Fibroblast of pulmonary artery (primary cell): ENCODE results near the gene SRL.
A peak's percentile ranks its signal among the peaks of the same experiment; 100 is the strongest.

ENCODE experiments used
- DNase-seq: peaks from one replicate; pipeline ENCODE4 v3.0.0-alpha.2; 2010; ENCODE audit warnings: low read depth
- H3K4me3 ChIP-seq: replicated peaks from 2 replicates; pipeline ENCODE4 v1.5.1; 2011; ENCODE audit warnings: low read depth, mild to moderate bottlenecking, control low read depth, low read length, moderate library complexity
- TF ChIP-seq, protein P1 (sequence below): IDR thresholded peaks from 2 replicates; pipeline ENCODE4 v1.5.1; 2011; ENCODE audit warnings: mild to moderate bottlenecking, control low read depth, low read length, inconsistent platforms; ENCODE audit errors: missing control alignments

SRL gene

DNA sequence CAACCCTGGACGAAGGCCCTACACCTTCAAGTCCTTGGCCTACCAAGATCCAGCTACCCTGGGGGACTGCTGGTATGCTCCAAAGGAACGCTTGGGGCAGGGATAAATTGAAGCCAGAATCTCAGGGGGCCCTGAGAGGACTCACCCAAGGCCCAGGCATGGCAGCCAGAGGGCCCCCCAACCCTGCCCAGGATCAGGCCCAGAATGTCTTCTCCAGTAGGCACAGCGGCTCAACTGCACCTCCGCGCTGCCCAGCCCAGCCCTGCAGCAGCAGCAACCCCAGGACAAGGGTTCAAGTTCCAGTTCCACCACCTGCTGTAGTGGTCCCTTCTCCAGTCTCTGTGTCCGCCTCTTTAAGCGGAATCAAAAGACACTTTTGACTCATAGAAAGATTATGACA lies 28.7 kb upstream of the SRL start:
- H3K4me3 ChIP-seq, result no peak overlapping the region
- no peak for DNase-seq
- TF ChIP-seq, protein P1, sequence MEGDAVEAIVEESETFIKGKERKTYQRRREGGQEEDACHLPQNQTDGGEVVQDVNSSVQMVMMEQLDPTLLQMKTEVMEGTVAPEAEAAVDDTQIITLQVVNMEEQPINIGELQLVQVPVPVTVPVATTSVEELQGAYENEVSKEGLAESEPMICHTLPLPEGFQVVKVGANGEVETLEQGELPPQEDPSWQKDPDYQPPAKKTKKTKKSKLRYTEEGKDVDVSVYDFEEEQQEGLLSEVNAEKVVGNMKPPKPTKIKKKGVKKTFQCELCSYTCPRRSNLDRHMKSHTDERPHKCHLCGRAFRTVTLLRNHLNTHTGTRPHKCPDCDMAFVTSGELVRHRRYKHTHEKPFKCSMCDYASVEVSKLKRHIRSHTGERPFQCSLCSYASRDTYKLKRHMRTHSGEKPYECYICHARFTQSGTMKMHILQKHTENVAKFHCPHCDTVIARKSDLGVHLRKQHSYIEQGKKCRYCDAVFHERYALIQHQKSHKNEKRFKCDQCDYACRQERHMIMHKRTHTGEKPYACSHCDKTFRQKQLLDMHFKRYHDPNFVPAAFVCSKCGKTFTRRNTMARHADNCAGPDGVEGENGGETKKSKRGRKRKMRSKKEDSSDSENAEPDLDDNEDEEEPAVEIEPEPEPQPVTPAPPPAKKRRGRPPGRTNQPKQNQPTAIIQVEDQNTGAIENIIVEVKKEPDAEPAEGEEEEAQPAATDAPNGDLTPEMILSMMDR, result no peak

DNA sequence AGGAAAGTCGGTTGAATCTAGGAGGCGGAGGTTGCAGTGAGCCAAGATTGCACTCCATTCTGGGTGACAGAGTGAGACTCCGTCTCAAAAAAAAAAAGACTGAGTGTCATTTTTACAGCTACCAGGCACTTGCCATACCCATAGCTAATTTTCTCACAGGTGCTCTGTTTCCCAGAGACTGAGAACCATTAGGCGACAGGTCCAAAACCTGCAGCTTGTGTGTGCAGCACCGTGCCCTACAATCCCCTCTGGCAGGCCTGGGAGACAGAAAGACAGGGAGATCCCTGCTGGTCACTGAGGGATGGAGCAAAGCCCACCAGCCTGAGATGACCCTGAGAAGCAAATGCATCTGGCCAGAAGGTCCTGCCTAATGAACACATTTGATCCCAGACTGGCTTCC lies 28.2 kb upstream of the SRL start:
- TF ChIP-seq, protein P1, result no peak
- no peak overlapping the region for H3K4me3 ChIP-seq

DNA sequence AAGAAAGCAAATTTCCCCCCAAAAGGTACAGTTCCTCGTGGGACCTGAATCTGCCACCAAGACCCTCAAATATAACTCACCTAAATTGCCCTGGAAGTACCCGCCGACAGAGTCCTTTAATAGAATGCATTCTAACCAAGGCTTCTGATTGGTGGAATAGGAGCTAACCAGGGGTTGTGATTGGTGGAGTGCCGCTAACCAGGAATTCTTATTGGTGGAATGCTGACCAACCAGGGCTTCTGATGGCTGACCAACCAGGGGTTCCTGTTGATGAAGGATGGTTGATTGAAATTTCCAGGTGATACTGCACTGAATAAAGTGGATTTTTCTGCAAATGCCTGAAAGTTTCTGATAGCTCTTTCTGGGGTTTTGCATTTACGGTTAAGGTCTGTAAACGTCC lies 24.5 kb upstream of the SRL start:
- TF ChIP-seq, protein P1, result no peak
- DNase-seq, result peak; percentile 28
- H3K4me3 ChIP-seq, result no peak overlapping the region

More for the DNA sequence above, 28.2 kb upstream of the SRL start:
- no peak for DNase-seq

DNA sequence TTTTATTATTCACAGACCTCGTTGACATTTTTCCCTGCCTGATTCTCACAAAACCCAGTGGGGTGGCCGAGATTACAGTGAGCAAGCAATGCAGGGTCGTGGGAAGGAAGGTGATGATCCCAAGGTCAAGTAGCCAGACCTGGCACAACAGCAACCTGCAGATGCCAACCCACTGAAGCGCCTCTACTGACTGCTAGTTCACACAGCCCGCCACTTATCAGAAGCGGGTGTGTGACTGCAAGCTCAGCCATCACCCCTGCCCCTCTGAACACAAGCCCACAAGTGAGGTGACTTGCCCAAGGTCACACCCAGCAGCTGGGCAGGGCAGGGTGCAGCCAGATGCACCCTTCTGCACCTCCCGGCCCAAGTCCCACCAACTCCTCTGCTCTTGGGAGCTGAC lies 23.8 kb upstream of the SRL start:
- DNase-seq, result no peak
- H3K4me3 ChIP-seq, result no peak overlapping the region
- TF ChIP-seq, protein P1, result no peak

DNA sequence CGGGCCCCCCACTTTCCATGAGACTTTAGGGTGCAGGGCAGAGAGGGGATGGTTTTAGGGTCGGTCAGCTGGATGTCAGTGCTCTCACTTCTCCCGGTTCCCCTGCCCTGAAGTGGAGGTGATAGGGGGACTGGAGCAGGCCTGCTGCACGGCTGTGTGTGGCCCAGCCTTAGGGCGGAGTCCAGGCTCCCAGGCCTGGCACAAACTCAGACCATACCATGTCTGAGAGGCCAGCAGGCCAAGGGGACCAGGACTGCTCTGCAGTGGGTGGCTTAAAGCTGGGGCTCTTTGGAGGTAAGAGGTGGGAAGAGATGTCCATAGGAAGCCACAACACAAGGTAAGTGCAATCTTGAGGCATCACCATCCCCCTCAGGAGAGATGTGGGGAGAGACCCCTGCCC lies 22.7 kb upstream of the SRL start:
- no peak for DNase-seq
- TF ChIP-seq, protein P1, result no peak
- no peak overlapping the region for H3K4me3 ChIP-seq

GRCh38 chr16:4263504-4264436 lies 21.9 kb upstream of the SRL start:
- TF ChIP-seq, protein P1, result no peak
- DNase-seq, result peak; percentile 92
- H3K4me3 ChIP-seq, result no peak overlapping the region

GRCh38 chr16:4262303-4262835 lies 20.5 kb upstream of the SRL start:
- DNase-seq, result no peak
- TF ChIP-seq, protein P1, result no peak

More at GRCh38 chr16:4262303-4262835, 20.5 kb upstream of the SRL start:
- no peak overlapping the region for H3K4me3 ChIP-seq
